Esophagus squamous epithelium (tissue), 5 donors: ENCODE data around the gene SPP1. TPM values are rescaled to one million over a fixed set of nuclear protein-coding genes. Genes with fewer than 3 reads are reported as not detected.

Source experiments
- DNase-seq: peaks from one replicate; lab custom pipeline; 2025; lab: John Stamatoyannopoulos, UW
- H3K27ac ChIP-seq, 4 donors: fragments of 200-600 bp; sonication (generic); one replicate each; pipeline ENCODE4 v1.5.1; 2016 to 2019; ENCODE audit warnings: mild to moderate bottlenecking in 1 of 4
- H3K27me3 ChIP-seq, 4 donors: fragments of 200-600 bp; sonication (generic); 1 replicate in 3 of 4; 2 replicates in 1 of 4; pipeline versions ENCODE4 v1.5.1 to v1.6.0; 2017 to 2021; ENCODE audit warnings: antibody characterized with exemption in 1 of 4
- H3K36me3 ChIP-seq, 3 donors: fragments of 200-600 bp; sonication (generic); one replicate each; pipeline ENCODE4 v1.5.1; 2016 to 2019
- H3K4me1 ChIP-seq, 3 donors: fragments of 200-600 bp; sonication (generic); one replicate each; pipeline ENCODE4 v1.5.1; 2017 to 2019
- H3K4me3 ChIP-seq, 4 donors: fragments of 200-600 bp; sonication (generic); 1 replicate in 3 of 4; 2 replicates in 1 of 4; pipeline ENCODE4 v1.5.1; 2016 to 2019; ENCODE audit warnings: mild to moderate bottlenecking in 2 of 4, moderate library complexity in 1 of 4
- H3K9me3 ChIP-seq, 3 donors: fragments of 200-600 bp; sonication (generic); one replicate each; pipeline ENCODE4 v1.5.1; 2016 to 2019
- CTCF ChIP-seq, 6 experiments: fragments of 450-650 bp in 4 of 6; fragments of 200-600 bp in 2 of 6; sonication (generic) in 2 of 6; IDR thresholded peaks; one replicate each; pipeline ENCODE4 v1.5.1; 2016 to 2019; ENCODE audit warnings: antibody characterized with exemption in 6 of 6, mild to moderate bottlenecking in 4 of 6, moderate library complexity in 4 of 6
- POLR2A ChIP-seq, 4 donors: fragments of 450-650 bp; IDR thresholded peaks; one replicate each; pipeline ENCODE4 v1.6.1; 2017; ENCODE audit warnings: antibody characterized with exemption in 4 of 4, mild to moderate bottlenecking in 4 of 4, moderate library complexity in 3 of 4
- WGBS, 2 donors: methylation state at CpG; one replicate each; pipeline ENCODE4 v1.1.5; 2018; 5-methylcytosine and 5-hydroxymethylcytosine counted together
- intact Hi-C: fragments of 100-400 bp; cut with DNase I; formaldehyde crosslinking; loops from one replicate; pipeline ENCODE4 v1.15.0; 2022
- total RNA-seq, 4 donors: library from RNA; depleted of rRNA; stranded (reverse); fragments of >200 nt; gene quantifications; one replicate each; pipeline ENCODE4 v1.1.0, GENCODE V29; 2016
- donor health status: DM: yes; HTN: yes; CAD: no.

Gene SPP1
- total RNA-seq, 4 donors from 2014 or later: 0.15 to 4.0 (median 2.5) TPM

GRCh38 chr4:87979810-87980209 is 4.3 kb downstream of the SPP1 start:
- 81 to 88% methylated on average over 1 of the region's 1 CpG for WGBS, 2 donors
- Histone ChIP-seq H3K36me3 (no peaks in the 10 kb centered on the region), H3K9me3 (no peaks in the 10 kb centered on the region), H3K27me3 (peaks cover 0 to 12% (median 0%) of the 10 kb centered on the region in 4 donors), H3K4me1 (no peaks in the 10 kb centered on the region), H3K27ac (no peak overlapping the region), H3K4me3 (no peak overlapping the region)
- TF ChIP-seq CTCF (IDR thresholded peaks at IDR 0.05) (no peak), POLR2A (IDR thresholded peaks at IDR 0.05) (no peak)
- intact Hi-C loops: no loop called here
- DNase-seq: no peak

GRCh38 chr4:87981486-87981885 is 6.0 kb downstream of the SPP1 start:
- Histone ChIP-seq H3K4me1 (no peaks in the 10 kb centered on the region), H3K36me3 (no peaks in the 10 kb centered on the region), H3K27ac (no peak overlapping the region), H3K9me3 (no peaks in the 10 kb centered on the region), H3K4me3 (no peak overlapping the region), H3K27me3 (no peaks in the 10 kb centered on the region)
- TF ChIP-seq CTCF (IDR thresholded peaks at IDR 0.05): no peak
- 86 to 92% methylated on average over 8 of the region's 8 CpGs for WGBS, 2 donors
- no peak for DNase-seq
- intact Hi-C loops: no loop called here

- Histone ChIP-seq H3K9me3 (no peaks in the 10 kb centered on the region), H3K27me3 (no peaks in the 10 kb centered on the region), H3K27ac (no peak overlapping the region), H3K4me3 (no peak overlapping the region), H3K36me3 (no peaks in the 10 kb centered on the region), H3K4me1 (no peaks in the 10 kb centered on the region)
- intact Hi-C loops: no loop called here
- TF ChIP-seq POLR2A (IDR thresholded peaks at IDR 0.05): no peak
- TF ChIP-seq CTCF (IDR thresholded peaks at IDR 0.05): no peak
- DNase-seq: no peak
- 82 to 83% methylated on average over 1 of the region's 1 CpG for WGBS, 2 donors
Observed at GRCh38 chr4:87982036-87982435, 6.5 kb downstream of the SPP1 start.

- TF ChIP-seq CTCF (IDR thresholded peaks at IDR 0.05) (no peak), POLR2A (IDR thresholded peaks at IDR 0.05) (no peak)
- Histone ChIP-seq H3K27me3 (no peaks in the 10 kb centered on the region), H3K27ac (no peak overlapping the region), H3K36me3 (no peaks in the 10 kb centered on the region), H3K4me1 (no peaks in the 10 kb centered on the region), H3K9me3 (no peaks in the 10 kb centered on the region), H3K4me3 (no peak overlapping the region)
- intact Hi-C loops: no loop called here
- WGBS, 2 donors: 88% methylated on average over 10 to 11 of the region's 13 CpGs
- no peak for DNase-seq
Observed at GRCh38 chr4:87982446-87983010, 7.0 kb downstream of the SPP1 start.

GRCh38 chr4:87983996-87984395 is 8.5 kb downstream of the SPP1 start:
- Histone ChIP-seq H3K9me3 (no peaks in the 10 kb centered on the region), H3K36me3 (no peaks in the 10 kb centered on the region), H3K4me3 (no peak overlapping the region), H3K4me1 (no peaks in the 10 kb centered on the region), H3K27ac (no peak overlapping the region), H3K27me3 (no peaks in the 10 kb centered on the region)
- 91 to 92% methylated on average over 2 of the region's 2 CpGs for WGBS, 2 donors
- DNase-seq: no peak
- TF ChIP-seq CTCF (IDR thresholded peaks at IDR 0.05) (no peak), POLR2A (IDR thresholded peaks at IDR 0.05) (no peak)
- intact Hi-C loops: no loop called here
